ENCODE data around the gene CHID1. TPM values are rescaled to one million over a fixed set of nuclear protein-coding genes. Genes with fewer than 3 reads are reported as not detected.

Gene CHID1
- total and polyA plus RNA-seq, 9 of the 15 experiments (the other 6 are each of a cell fraction or from before 2014, with no cell fraction given): 15.1 to 108 (median 39.8) TPM

DNA sequence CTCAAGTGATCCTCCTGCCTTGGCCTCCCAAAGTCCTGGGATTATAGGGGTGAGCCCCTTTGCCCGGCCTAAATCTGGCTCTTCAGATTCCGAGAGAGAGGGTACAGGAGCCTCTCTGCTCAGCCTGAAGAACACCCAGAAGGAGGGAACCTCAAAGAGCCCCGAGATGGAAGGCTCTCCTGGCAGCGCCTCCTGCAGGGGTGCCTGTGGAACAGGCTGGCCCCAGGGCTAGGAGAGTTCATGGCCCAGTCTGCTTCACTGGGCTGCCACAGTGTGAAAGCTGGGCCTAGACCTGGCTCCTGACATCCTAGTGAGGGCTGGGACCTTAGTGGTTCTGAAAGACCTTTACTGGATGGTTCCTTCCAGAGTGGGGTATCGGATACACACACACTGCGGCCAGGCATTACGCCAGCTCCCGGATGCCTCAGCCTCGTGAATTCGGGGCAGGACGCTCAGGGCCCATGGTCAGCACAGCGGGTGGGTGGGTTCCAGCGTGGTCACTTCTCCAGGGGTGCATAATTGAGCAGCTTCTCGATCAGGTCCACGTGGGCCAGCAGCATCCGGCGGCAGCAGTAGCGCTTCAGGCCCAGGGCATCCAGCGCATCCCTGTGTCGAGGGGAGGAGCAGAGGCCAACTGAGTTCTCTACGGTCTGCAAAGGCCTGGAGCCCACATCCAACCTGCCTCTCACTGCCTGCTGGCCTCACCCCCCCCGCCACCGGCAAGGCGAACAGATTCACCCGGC, 70.6 kb downstream of the CHID1 start:
- peaks cover 37 to 82% of the 10 kb centered on the region in 2 experiments for H3K4me1 ChIP-seq (replicated peaks in 1 of 2; ENCODE audit: control insufficient read depth in 2 of 2, insufficient read depth in 2 of 2, low read length in 2 of 2)
- peak overlapping the region; percentile 98; the same call in 1 of the 2 replicates for H3K4me3 ChIP-seq
- peak overlapping the region; percentile 7; the same call in 1 of the 3 replicates for H3K27ac ChIP-seq (ENCODE audit: extremely low read depth, low read depth, low read length)
- BruUV-seq (replicated peaks): no TSS peak
- ATAC-seq (peak; percentile 45), DNase-seq (ENCODE audit: extremely low read depth in 1 of 4, low spot score in 3 of 4) (peak in 1 of 4 experiments; percentile 60), FAIRE-seq (peak; percentile 23)
- intact Hi-C loops (cut with micrococcal nuclease): loop anchor here (10.0 kb wide), 1 partner anchor 75 kb away; the partner anchor contains the start of gene CHID1
- H4K20me1 ChIP-seq (replicated peaks; ENCODE audit: control insufficient read depth, insufficient read depth, low read length): no peaks in the 10 kb centered on the region; the same call in 1 of the 2 replicates
- H3K27me3 ChIP-seq (ENCODE audit: control insufficient read depth in 2 of 2, insufficient read depth in 2 of 2, low read length in 2 of 2): no peaks in the 10 kb centered on the region
- CTCF ChIA-PET (ENCODE audit: low intra/inter-chr PET ratio): no interaction called here
- no peak overlapping the region for H2AFZ ChIP-seq (ENCODE audit: low read depth, low read length)
- peaks cover 4% of the 10 kb centered on the region for H3K9me1 ChIP-seq (ENCODE audit: control insufficient read depth, insufficient read depth, low read length)
- H3K36me3 ChIP-seq (ENCODE audit: control insufficient read depth, insufficient read depth, low read length): peaks cover 57% of the 10 kb centered on the region; the same call in 2 of the 3 replicates
- POLR2A ChIA-PET: interaction anchor here (0.5 to 5.2 kb wide), 13 partner anchors 8 to 678 kb away, joined by 3 to 36 read pairs (median 4); partner anchors contain the start of genes CRACR2B and PNPLA2
- no peaks in the 10 kb centered on the region for H3K9me3 ChIP-seq (replicated peaks; ENCODE audit: control insufficient read depth, insufficient read depth, low read depth, low read length)
- H3K4me2 ChIP-seq (ENCODE audit: insufficient read depth, low read length): peak overlapping the region; percentile 80; the same call in 1 of the 2 replicates
- peak overlapping the region; percentile 91 to 93; a peak in 3 of 4 replicates for H3K9ac ChIP-seq (ENCODE audit: insufficient read depth in 1 of 2, low read depth in 2 of 2, low read length in 2 of 2)
- H3K79me2 ChIP-seq (ENCODE audit: control insufficient read depth, insufficient read depth, low read length): peaks cover 66% of the 10 kb centered on the region
- 79% methylated on average over 24 of the region's 25 CpGs for WGBS (ENCODE audit: insufficient coverage, low coverage, missing lambda C conversion rate)
- in situ Hi-C loops (cut with MboI): no loop called here
- no peak for TF ChIP-seq TAF15 (IDR thresholded peaks at IDR 0.05; ENCODE audit: low read depth, low read length)
- TF ChIP-seq ZNF764 (CRISPR knock-in tag; IDR thresholded peaks at IDR 0.05; ENCODE audit: low read depth): peak; percentile 98
- TF ChIP-seq, protein P1, sequence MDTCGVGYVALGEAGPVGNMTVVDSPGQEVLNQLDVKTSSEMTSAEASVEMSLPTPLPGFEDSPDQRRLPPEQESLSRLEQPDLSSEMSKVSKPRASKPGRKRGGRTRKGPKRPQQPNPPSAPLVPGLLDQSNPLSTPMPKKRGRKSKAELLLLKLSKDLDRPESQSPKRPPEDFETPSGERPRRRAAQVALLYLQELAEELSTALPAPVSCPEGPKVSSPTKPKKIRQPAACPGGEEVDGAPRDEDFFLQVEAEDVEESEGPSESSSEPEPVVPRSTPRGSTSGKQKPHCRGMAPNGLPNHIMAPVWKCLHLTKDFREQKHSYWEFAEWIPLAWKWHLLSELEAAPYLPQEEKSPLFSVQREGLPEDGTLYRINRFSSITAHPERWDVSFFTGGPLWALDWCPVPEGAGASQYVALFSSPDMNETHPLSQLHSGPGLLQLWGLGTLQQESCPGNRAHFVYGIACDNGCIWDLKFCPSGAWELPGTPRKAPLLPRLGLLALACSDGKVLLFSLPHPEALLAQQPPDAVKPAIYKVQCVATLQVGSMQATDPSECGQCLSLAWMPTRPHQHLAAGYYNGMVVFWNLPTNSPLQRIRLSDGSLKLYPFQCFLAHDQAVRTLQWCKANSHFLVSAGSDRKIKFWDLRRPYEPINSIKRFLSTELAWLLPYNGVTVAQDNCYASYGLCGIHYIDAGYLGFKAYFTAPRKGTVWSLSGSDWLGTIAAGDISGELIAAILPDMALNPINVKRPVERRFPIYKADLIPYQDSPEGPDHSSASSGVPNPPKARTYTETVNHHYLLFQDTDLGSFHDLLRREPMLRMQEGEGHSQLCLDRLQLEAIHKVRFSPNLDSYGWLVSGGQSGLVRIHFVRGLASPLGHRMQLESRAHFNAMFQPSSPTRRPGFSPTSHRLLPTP (IDR thresholded peaks at IDR 0.05; ENCODE audit: borderline replicate concordance, extremely low read depth, insufficient read length): peak; percentile 4
- TF ChIP-seq RBFOX2 (IDR thresholded peaks at IDR 0.05; ENCODE audit: low read depth, low read length): peak; percentile 48; the same call in 1 of the 2 replicates
- TF ChIP-seq RBM14 (IDR thresholded peaks at IDR 0.05; ENCODE audit: borderline replicate concordance, insufficient read depth, low read depth, low read length): no peak
- no peak for TF ChIP-seq NR2C1 (IDR thresholded peaks at IDR 0.05)
- TF ChIP-seq NR2C1 (tag; IDR thresholded peaks at IDR 0.05): no peak
- TF ChIP-seq, protein P2, sequence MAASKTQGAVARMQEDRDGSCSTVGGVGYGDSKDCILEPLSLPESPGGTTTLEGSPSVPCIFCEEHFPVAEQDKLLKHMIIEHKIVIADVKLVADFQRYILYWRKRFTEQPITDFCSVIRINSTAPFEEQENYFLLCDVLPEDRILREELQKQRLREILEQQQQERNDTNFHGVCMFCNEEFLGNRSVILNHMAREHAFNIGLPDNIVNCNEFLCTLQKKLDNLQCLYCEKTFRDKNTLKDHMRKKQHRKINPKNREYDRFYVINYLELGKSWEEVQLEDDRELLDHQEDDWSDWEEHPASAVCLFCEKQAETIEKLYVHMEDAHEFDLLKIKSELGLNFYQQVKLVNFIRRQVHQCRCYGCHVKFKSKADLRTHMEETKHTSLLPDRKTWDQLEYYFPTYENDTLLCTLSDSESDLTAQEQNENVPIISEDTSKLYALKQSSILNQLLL (CRISPR knock-in tag; IDR thresholded peaks at IDR 0.05; ENCODE audit: borderline replicate concordance): no peak
- peak; percentile 31; the same call in 1 of the 2 replicates for TF ChIP-seq ZFX (CRISPR knock-in tag; IDR thresholded peaks at IDR 0.05)
- peak; percentile 32; the same call in 1 of the 2 replicates for TF ChIP-seq POLR2A (conservative IDR thresholded peaks at IDR 0.05)
- TF ChIP-seq, protein P3, sequence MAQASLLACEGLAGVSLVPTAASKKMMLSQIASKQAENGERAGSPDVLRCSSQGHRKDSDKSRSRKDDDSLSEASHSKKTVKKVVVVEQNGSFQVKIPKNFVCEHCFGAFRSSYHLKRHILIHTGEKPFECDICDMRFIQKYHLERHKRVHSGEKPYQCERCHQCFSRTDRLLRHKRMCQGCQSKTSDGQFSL (CRISPR knock-in tag; IDR thresholded peaks at IDR 0.05): peak; percentile 51; the same call in 1 of the 2 replicates
- TF ChIP-seq, protein P3 (tag; IDR thresholded peaks at IDR 0.05): no peak
- TF ChIP-seq, protein P4, sequence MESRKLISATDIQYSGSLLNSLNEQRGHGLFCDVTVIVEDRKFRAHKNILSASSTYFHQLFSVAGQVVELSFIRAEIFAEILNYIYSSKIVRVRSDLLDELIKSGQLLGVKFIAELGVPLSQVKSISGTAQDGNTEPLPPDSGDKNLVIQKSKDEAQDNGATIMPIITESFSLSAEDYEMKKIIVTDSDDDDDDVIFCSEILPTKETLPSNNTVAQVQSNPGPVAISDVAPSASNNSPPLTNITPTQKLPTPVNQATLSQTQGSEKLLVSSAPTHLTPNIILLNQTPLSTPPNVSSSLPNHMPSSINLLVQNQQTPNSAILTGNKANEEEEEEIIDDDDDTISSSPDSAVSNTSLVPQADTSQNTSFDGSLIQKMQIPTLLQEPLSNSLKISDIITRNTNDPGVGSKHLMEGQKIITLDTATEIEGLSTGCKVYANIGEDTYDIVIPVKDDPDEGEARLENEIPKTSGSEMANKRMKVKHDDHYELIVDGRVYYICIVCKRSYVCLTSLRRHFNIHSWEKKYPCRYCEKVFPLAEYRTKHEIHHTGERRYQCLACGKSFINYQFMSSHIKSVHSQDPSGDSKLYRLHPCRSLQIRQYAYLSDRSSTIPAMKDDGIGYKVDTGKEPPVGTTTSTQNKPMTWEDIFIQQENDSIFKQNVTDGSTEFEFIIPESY (CRISPR knock-in tag; IDR thresholded peaks at IDR 0.05): peak; percentile 81
